ENCODE data around the gene MYO15A.

Gene MYO15A

GRCh38 chr17:18217412-18218015 lies 109.0 kb downstream of the MYO15A start:
- Mint-ChIP-seq H3K27ac (no peak overlapping the region), H3K4me3 (no peak overlapping the region), H3K36me3 (ENCODE audit: low read depth) (no peaks in the 10 kb centered on the region), H3K27me3 (ENCODE audit: low read depth, poor library complexity) (no peaks in the 10 kb centered on the region), H3K4me1 (peaks cover 21% of the 10 kb centered on the region), H3K9me3 (no peaks in the 10 kb centered on the region)
- peak; percentile 90 for DNase-seq
- peak; percentile 93 for TF ChIP-seq CTCF (IDR thresholded peaks at IDR 0.05)

GRCh38 chr17:18218756-18219415 lies 110.3 kb downstream of the MYO15A start:
- peaks cover 21% of the 10 kb centered on the region for H3K4me1 Mint-ChIP-seq
- peak overlapping the region; percentile 84 for H3K27ac Mint-ChIP-seq
- no peak overlapping the region for H3K4me3 Mint-ChIP-seq
- no peaks in the 10 kb centered on the region for H3K36me3 Mint-ChIP-seq (ENCODE audit: low read depth)
- no peak for DNase-seq
- H3K9me3 Mint-ChIP-seq, result no peaks in the 10 kb centered on the region
- TF ChIP-seq CTCF (IDR thresholded peaks at IDR 0.05), result no peak
- no peaks in the 10 kb centered on the region for H3K27me3 Mint-ChIP-seq (ENCODE audit: low read depth, poor library complexity)

- no peaks in the 10 kb centered on the region for H3K9me3 Mint-ChIP-seq
- TF ChIP-seq CTCF (IDR thresholded peaks at IDR 0.05), result no peak
- H3K4me1 Mint-ChIP-seq, result peaks cover 50% of the 10 kb centered on the region
- H3K36me3 Mint-ChIP-seq (ENCODE audit: low read depth), result no peaks in the 10 kb centered on the region
- no peak for DNase-seq
- H3K27ac Mint-ChIP-seq, result no peak overlapping the region
- H3K27me3 Mint-ChIP-seq (ENCODE audit: low read depth, poor library complexity), result peaks cover 3% of the 10 kb centered on the region
- no peak overlapping the region for H3K4me3 Mint-ChIP-seq
Measured at GRCh38 chr17:18224053-18224386, 115.5 kb downstream of the MYO15A start.

- peak; percentile 48 for DNase-seq
- H3K4me1 Mint-ChIP-seq, result peaks cover 51% of the 10 kb centered on the region
- peak overlapping the region; percentile 94 for H3K27ac Mint-ChIP-seq
- peaks cover 3% of the 10 kb centered on the region for H3K27me3 Mint-ChIP-seq (ENCODE audit: low read depth, poor library complexity)
- no peaks in the 10 kb centered on the region for H3K36me3 Mint-ChIP-seq (ENCODE audit: low read depth)
- TF ChIP-seq CTCF (IDR thresholded peaks at IDR 0.05), result no peak
- H3K4me3 Mint-ChIP-seq, result peak overlapping the region; percentile 77
- no peaks in the 10 kb centered on the region for H3K9me3 Mint-ChIP-seq
Measured at GRCh38 chr17:18224387-18225120, 116.0 kb downstream of the MYO15A start.

GRCh38 chr17:18225121-18225641 lies 116.6 kb downstream of the MYO15A start, which contains the start of gene LLGL1:
LLGL1 (plus strand) TSS chr17:18225635; CDS start chr17:18225683, 48 bp downstream.
- peak within 1 kb of the TSS; percentile 98 for H3K4me3 Mint-ChIP-seq
- peaks cover 3% of the 10 kb centered on the region for H3K27me3 Mint-ChIP-seq (ENCODE audit: low read depth, poor library complexity)
- TF ChIP-seq CTCF (IDR thresholded peaks at IDR 0.05), result no peak
- H3K36me3 Mint-ChIP-seq (ENCODE audit: low read depth), result no peaks in the 10 kb centered on the region
- H3K27ac Mint-ChIP-seq, result peak within 1 kb of the TSS; percentile 94
- no peaks in the 10 kb centered on the region for H3K9me3 Mint-ChIP-seq
- DNase-seq, result peak; percentile 99
- H3K4me1 Mint-ChIP-seq, result peaks cover 56% of the 10 kb centered on the region

All from nephron progenitor cell (in vitro differentiated cells).